Activated B cell treated with CpG ODN at 0.5 μM for 24 hours (primary cell): Measurements from ENCODE around the gene GRIPAP1. TPM values are rescaled to one million over a fixed set of nuclear protein-coding genes. Genes with fewer than 3 reads are reported as not detected.
A peak's percentile ranks its signal among the peaks of the same experiment; 100 is the strongest.

Experiments
- ATAC-seq: fragments of 200-7000 bp; cut with Tn5 transposase; one replicate; pipeline ENCODE4 v1.10.0; 2021; ENCODE audit warnings: low read depth, mild to moderate bottlenecking, moderate library complexity
- CTCF ChIA-PET: fragments of 350-600 bp; sonication (Branson Sonifier 250); formaldehyde crosslinking; loops from one replicate; lab custom pipeline; 2021; ENCODE audit warnings: antibody characterized with exemption; lab: Charles Lee
- POLR2A ChIA-PET: fragments of 350-600 bp; sonication (Branson Sonifier 250); formaldehyde crosslinking; loops from one replicate; lab custom pipeline; 2021; ENCODE audit warnings: antibody characterized with exemption; lab: Charles Lee
- DNase-seq: peaks from one replicate; pipeline ENCODE4 v3.0.0; 2022
- H3K27ac Mint-ChIP-seq: one replicate; pipeline ENCODE4 v1.8.0; 2020; ENCODE audit warnings: mixed read lengths
- H3K27me3 Mint-ChIP-seq: one replicate; pipeline ENCODE4 v1.8.0; 2021; ENCODE audit warnings: mixed read lengths
- H3K36me3 Mint-ChIP-seq: one replicate; pipeline ENCODE4 v1.8.0; 2021; ENCODE audit warnings: low read depth, mixed read lengths
- H3K4me1 Mint-ChIP-seq: one replicate; pipeline ENCODE4 v1.8.0; 2021; ENCODE audit warnings: mixed read lengths
- H3K4me3 Mint-ChIP-seq: one replicate; pipeline ENCODE4 v1.8.0; 2020; ENCODE audit warnings: mild to moderate bottlenecking, mixed read lengths
- H3K9me3 Mint-ChIP-seq: one replicate; pipeline ENCODE4 v1.8.0; 2020; ENCODE audit warnings: mixed read lengths
- CTCF ChIP-seq: fragments of 200-600 bp; IDR thresholded peaks from one replicate; pipeline ENCODE4 v1.8.0; 2022; ENCODE audit warnings: antibody characterized with exemption, mild to moderate bottlenecking
- intact Hi-C: fragments of 100-400 bp; cut with micrococcal nuclease; formaldehyde crosslinking; loops from one replicate; pipeline ENCODE4 v1.15.1; 2024
- total RNA-seq: library from RNA; stranded (reverse); gene quantifications from 2 replicates; pipeline ENCODE4 v1.2.3, GENCODE V29; 2022

Gene GRIPAP1
- total RNA-seq, 1 donor from 2014 or later: 117 TPM

GRCh38 chrX:48945517-48946348 is 56.3 kb downstream of the GRIPAP1 start:
- Mint-ChIP-seq H3K4me3 (no peak overlapping the region), H3K4me1 (peaks cover 44% of the 10 kb centered on the region), H3K9me3 (no peaks in the 10 kb centered on the region), H3K36me3 (peaks cover 33% of the 10 kb centered on the region), H3K27ac (peak overlapping the region; percentile 41), H3K27me3 (no peaks in the 10 kb centered on the region)
- DNase-seq (no peak), ATAC-seq (peak; percentile 56)
- intact Hi-C loops: loop anchor here (1.0 to 5.0 kb wide), 6 partner anchors 8 to 297 kb away; no protein-coding TSS in a partner anchor
- CTCF ChIA-PET: interaction anchor here (0.6 to 1.8 kb wide), 7 partner anchors 8 to 297 kb away, joined by 3 to 17 read pairs (median 5); no protein-coding TSS in a partner anchor
- POLR2A ChIA-PET: interaction anchor here (1.4 to 17.9 kb wide), 2 partner anchors 9 to 31 kb away, joined by 7 to 718 read pairs; partner anchors contain the start of genes PIM2 and SLC35A2
- no peak for TF ChIP-seq CTCF

- ATAC-seq: no peak
- ChIA-PET CTCF (interaction anchor here (0.9 to 1.3 kb wide), 2 partner anchors 15 to 27 kb away, joined by 3 read pairs; no protein-coding TSS in a partner anchor), POLR2A (interaction anchor here (1.2 to 17.9 kb wide), 4 partner anchors 14 to 266 kb away, joined by 3 to 718 read pairs (median 52); partner anchors contain the start of genes OTUD5, PIM2, PQBP1 and SLC35A2)
- Mint-ChIP-seq H3K27me3 (no peaks in the 10 kb centered on the region), H3K36me3 (peaks cover 34% of the 10 kb centered on the region), H3K4me3 (no peak overlapping the region), H3K4me1 (peaks cover 70% of the 10 kb centered on the region), H3K27ac (peak overlapping the region; percentile 78), H3K9me3 (no peaks in the 10 kb centered on the region)
- DNase-seq: no peak
- intact Hi-C loops: no loop called here
- no peak for TF ChIP-seq CTCF
Measured at GRCh38 chrX:48942895-48943294, 59.2 kb downstream of the GRIPAP1 start.

- peaks cover 83% of the 10 kb centered on the region for H3K4me1 Mint-ChIP-seq
- no peaks in the 10 kb centered on the region for H3K27me3 Mint-ChIP-seq
- H3K36me3 Mint-ChIP-seq: peaks cover 33% of the 10 kb centered on the region
- H3K27ac Mint-ChIP-seq: peak overlapping the region; percentile 98
- intact Hi-C loops: no loop called here
- DNase-seq: no peak
- H3K4me3 Mint-ChIP-seq: no peak overlapping the region
- no peaks in the 10 kb centered on the region for H3K9me3 Mint-ChIP-seq
- ChIA-PET CTCF (interaction anchor here (1.0 to 2.5 kb wide), 2 partner anchors 28 to 49 kb away, joined by 3 to 9 read pairs; no protein-coding TSS in a partner anchor), POLR2A (interaction anchor here (1.0 to 17.9 kb wide), 11 partner anchors 14 to 366 kb away, joined by 3 to 718 read pairs (median 9); partner anchors contain the start of genes GRIPAP1, HDAC6, OTUD5 and PIM2)
- no peak for TF ChIP-seq CTCF
- ATAC-seq: no peak
Measured at GRCh38 chrX:48940404-48940955, 61.6 kb downstream of the GRIPAP1 start.

GRCh38 chrX:48939524-48940228 is 62.4 kb downstream of the GRIPAP1 start:
- intact Hi-C loops: loop anchor here (1.0 to 10.0 kb wide), 3 partner anchors 42 to 365 kb away; partner anchors contain the start of genes PPP1R3F, PQBP1, RBM3 and TIMM17B
- DNase-seq (no peak), ATAC-seq (peak; percentile 26)
- H3K27me3 Mint-ChIP-seq: no peaks in the 10 kb centered on the region
- peak overlapping the region; percentile 98 for H3K27ac Mint-ChIP-seq
- ChIA-PET POLR2A (interaction anchor here (0.8 to 17.9 kb wide), 15 partner anchors 13 to 400 kb away, joined by 3 to 718 read pairs (median 9); partner anchors contain the start of genes GRIPAP1, HDAC6, OTUD5 and PIM2), CTCF (interaction anchor here (1.0 to 2.5 kb wide), 3 partner anchors 19 to 48 kb away, joined by 3 to 9 read pairs (median 3); no protein-coding TSS in a partner anchor)
- peaks cover 40% of the 10 kb centered on the region for H3K36me3 Mint-ChIP-seq
- peaks cover 91% of the 10 kb centered on the region for H3K4me1 Mint-ChIP-seq
- peak overlapping the region; percentile 57 for H3K4me3 Mint-ChIP-seq
- H3K9me3 Mint-ChIP-seq: no peaks in the 10 kb centered on the region
- TF ChIP-seq CTCF: no peak
